HEK293T (cell line): ENCODE results near the gene MGAT4A.
"Not testable (repeated sequence)": the region's sequence is repeated elsewhere in the genome, so short reads cannot be mapped to it uniquely, and the experiment has no call there.

Experiments used
- CTCF ChIA-PET: fragments of 350-600 bp; formaldehyde crosslinking; extraction: SDS; loops from one replicate; lab custom pipeline; 2021; ENCODE audit warnings: antibody characterized with exemption, inconsistent platforms; lab: Yijun Ruan, JAX
- POLR2A ChIA-PET: fragments of 350-600 bp; formaldehyde crosslinking; extraction: SDS; loops from one replicate; lab custom pipeline; 2020; ENCODE audit warnings: antibody characterized with exemption, inconsistent platforms; lab: Yijun Ruan, JAX
- DNase-seq: peaks from one replicate; pipeline ENCODE4 v3.0.0; 2012; ENCODE audit warnings: mixed read lengths; ENCODE audit errors: extremely low spot score
- ARNT ChIP-seq: fragments of 450-650 bp; IDR thresholded peaks from 2 replicates; pipeline ENCODE4 v1.6.1; 2017; ENCODE audit warnings: mild to moderate bottlenecking
- BHLHE40 ChIP-seq: fragments of 450-650 bp; IDR thresholded peaks from 2 replicates; pipeline ENCODE4 v1.6.1; 2016; ENCODE audit warnings: mild to moderate bottlenecking, moderate library complexity, borderline replicate concordance
- CTBP1 ChIP-seq: fragments of 450-650 bp; IDR thresholded peaks from 2 replicates; pipeline ENCODE4 v1.6.1; 2016; ENCODE audit warnings: borderline replicate concordance
- ELF4 ChIP-seq: fragments of 450-650 bp; IDR thresholded peaks from 2 replicates; pipeline ENCODE4 v1.6.1; 2017; ENCODE audit warnings: antibody characterized with exemption
- FOXA1 ChIP-seq: fragments of 450-650 bp; IDR thresholded peaks from 2 replicates; pipeline ENCODE4 v1.6.1; 2016; ENCODE audit warnings: mild to moderate bottlenecking
- FOXK2 ChIP-seq: fragments of 450-650 bp; IDR thresholded peaks from 2 replicates; pipeline ENCODE4 v1.6.1; 2016; ENCODE audit warnings: mild to moderate bottlenecking
- FOXM1 ChIP-seq: fragments of 450-650 bp; IDR thresholded peaks from 2 replicates; pipeline ENCODE4 v1.6.1; 2017; ENCODE audit warnings: mild to moderate bottlenecking, borderline replicate concordance
- HDGF ChIP-seq: fragments of 450-650 bp; IDR thresholded peaks from 2 replicates; pipeline ENCODE4 v1.6.1; 2017; ENCODE audit warnings: antibody characterized with exemption, borderline replicate concordance
- L3MBTL2 ChIP-seq: fragments of 450-650 bp; conservative IDR thresholded peaks from 2 replicates; pipeline ENCODE4 v1.6.1; 2016; ENCODE audit warnings: mild to moderate bottlenecking
- LEF1 ChIP-seq: fragments of 450-650 bp; IDR thresholded peaks from 2 replicates; pipeline ENCODE4 v1.6.1; 2017; ENCODE audit warnings: mild to moderate bottlenecking, borderline replicate concordance
- NFRKB ChIP-seq: fragments of 450-650 bp; IDR thresholded peaks from 2 replicates; pipeline ENCODE4 v1.6.1; 2016; ENCODE audit warnings: mild to moderate bottlenecking, moderate library complexity
- SP1 ChIP-seq: fragments of 450-650 bp; IDR thresholded peaks from 2 replicates; pipeline ENCODE4 v1.6.1; 2017
- SUZ12 ChIP-seq: fragments of 450-650 bp; IDR thresholded peaks from 2 replicates; pipeline ENCODE4 v1.6.1; 2016; ENCODE audit warnings: mild to moderate bottlenecking
- TARDBP ChIP-seq: fragments of 450-650 bp; IDR thresholded peaks from 2 replicates; pipeline ENCODE4 v1.6.1; 2016
- ZNF384 ChIP-seq: fragments of 450-650 bp; IDR thresholded peaks from 2 replicates; pipeline ENCODE4 v1.6.1; 2016
- TF ChIP-seq, protein P1 (sequence below): fragments of 450-650 bp; IDR thresholded peaks from 2 replicates; pipeline ENCODE4 v1.6.1; 2016

Gene MGAT4A

DNA sequence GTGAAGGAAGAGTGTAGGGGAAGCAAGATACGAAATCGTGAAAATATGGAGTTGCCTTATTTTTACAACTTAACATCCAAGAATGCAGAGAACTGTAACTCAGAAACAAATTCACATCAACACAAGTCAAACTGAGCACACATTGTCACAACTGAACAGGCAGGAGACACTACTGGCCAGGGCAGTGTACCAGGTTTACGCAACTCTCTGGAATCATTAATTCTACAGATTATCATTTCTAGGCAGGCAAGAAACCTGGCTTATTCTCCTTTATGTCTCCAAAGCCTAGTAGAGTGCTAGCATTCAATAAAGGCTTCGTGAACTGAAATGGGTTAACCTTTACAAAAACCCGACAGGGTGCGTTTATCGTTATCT is 123.2 kb downstream of the MGAT4A start:
- TF ChIP-seq SUZ12 (no peak), L3MBTL2 (no peak)
- DNase-seq = no peak
- ChIA-PET POLR2A (no interaction called here), CTCF (interaction anchor here (0.5 kb wide), 1 partner anchor 38 kb away, joined by 3 read pairs; no protein-coding TSS in a partner anchor)

DNA sequence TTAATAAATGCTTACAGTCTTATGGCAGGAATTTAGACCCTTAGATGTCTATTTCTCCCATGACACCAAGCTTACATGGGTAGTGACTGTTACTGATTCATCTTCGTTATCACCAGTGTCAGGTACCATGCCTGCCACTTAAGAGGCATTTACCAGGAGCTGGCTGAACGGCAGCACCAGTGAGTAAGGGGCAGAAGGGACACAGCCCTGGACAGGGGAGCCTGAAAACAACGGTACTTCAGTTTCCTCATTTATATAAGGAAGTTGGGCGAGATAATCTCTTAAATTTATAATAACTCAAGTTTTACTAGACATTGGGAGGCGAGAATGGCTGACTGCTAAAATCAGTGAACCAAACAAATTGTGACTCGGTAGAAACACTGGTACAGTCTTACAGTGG is 123.8 kb downstream of the MGAT4A start:
- POLR2A ChIA-PET = interaction anchor here (1.1 kb wide), 1 partner anchor 40 kb away, joined by 3 read pairs; no protein-coding TSS in a partner anchor
- no peak for DNase-seq
- CTCF ChIA-PET = interaction anchor here (0.6 kb wide), 1 partner anchor 166 kb away, joined by 3 read pairs; no protein-coding TSS in a partner anchor
- TF ChIP-seq, protein P1, sequence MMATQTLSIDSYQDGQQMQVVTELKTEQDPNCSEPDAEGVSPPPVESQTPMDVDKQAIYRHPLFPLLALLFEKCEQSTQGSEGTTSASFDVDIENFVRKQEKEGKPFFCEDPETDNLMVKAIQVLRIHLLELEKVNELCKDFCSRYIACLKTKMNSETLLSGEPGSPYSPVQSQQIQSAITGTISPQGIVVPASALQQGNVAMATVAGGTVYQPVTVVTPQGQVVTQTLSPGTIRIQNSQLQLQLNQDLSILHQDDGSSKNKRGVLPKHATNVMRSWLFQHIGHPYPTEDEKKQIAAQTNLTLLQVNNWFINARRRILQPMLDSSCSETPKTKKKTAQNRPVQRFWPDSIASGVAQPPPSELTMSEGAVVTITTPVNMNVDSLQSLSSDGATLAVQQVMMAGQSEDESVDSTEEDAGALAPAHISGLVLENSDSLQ = no peak
- TF ChIP-seq SP1 = no peak
- no peak for TF ChIP-seq FOXK2
- no peak for TF ChIP-seq SUZ12
- TF ChIP-seq HDGF = no peak
- no peak for TF ChIP-seq FOXM1
- no peak for TF ChIP-seq LEF1
- TF ChIP-seq ARNT = no peak
- TF ChIP-seq L3MBTL2 = no peak
- TF ChIP-seq CTBP1 = no peak
- no peak for TF ChIP-seq TARDBP
- TF ChIP-seq ZNF384 = no peak
- TF ChIP-seq FOXA1 = no peak
- TF ChIP-seq ELF4 = no peak
- TF ChIP-seq NFRKB = no peak
- no peak for TF ChIP-seq BHLHE40

DNA sequence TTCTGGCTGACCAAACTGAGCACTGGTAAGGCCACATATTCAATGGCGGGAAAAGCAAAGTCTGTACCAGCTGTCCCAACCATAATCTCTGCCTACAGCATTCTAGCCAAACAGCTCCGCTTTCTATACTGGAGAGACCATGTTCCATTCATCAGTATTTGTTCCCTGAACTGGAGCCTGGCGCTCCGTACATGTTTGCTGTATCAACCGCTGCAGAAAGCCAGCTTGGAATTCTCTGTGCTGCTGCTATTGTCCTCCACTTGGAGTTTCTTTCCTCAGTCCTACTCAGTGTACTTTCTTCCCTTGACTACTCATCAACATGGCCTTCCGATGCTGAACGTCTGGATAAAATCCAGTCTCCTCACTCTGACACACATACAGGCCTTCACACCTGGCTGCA is 124.5 kb downstream of the MGAT4A start:
- CTCF ChIA-PET = interaction anchor here (0.6 kb wide), 1 partner anchor 731 kb away, joined by 3 read pairs; the partner anchor contains the start of gene EIF5B
- POLR2A ChIA-PET = interaction anchor here (1.1 kb wide), 1 partner anchor 39 kb away, joined by 3 read pairs; no protein-coding TSS in a partner anchor
- no peak for TF ChIP-seq TARDBP
- no peak for TF ChIP-seq FOXA1
- TF ChIP-seq NFRKB = no peak
- no peak for TF ChIP-seq ARNT
- no peak for TF ChIP-seq HDGF
- no peak for TF ChIP-seq FOXM1

DNA sequence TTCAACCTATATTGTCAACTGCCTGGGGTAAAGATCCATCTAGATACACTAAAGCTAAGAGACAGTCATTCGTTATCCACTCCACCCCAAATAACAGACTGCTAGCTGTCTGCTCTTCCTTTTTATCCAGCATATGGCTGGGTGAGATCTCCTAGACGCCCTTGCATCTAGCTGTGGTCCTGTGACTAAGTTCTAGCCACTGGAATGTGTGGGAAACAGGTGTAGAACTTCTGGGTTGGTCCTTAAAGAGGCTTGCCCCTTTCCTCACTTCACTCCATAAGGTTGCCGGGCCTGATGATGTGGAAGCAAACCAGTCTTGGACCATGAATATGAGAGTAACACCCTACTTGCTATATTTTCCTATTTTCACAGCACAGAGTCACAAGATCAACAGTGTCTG is 125.9 kb downstream of the MGAT4A start:
- no peak for TF ChIP-seq FOXA1
- no peak for TF ChIP-seq LEF1
- no peak for TF ChIP-seq ZNF384
- no peak for TF ChIP-seq SP1
- no peak for TF ChIP-seq CTBP1
- TF ChIP-seq, protein P1 = no peak
- TF ChIP-seq ELF4 = no peak
- no peak for TF ChIP-seq NFRKB
- no peak for TF ChIP-seq FOXM1
- no peak for TF ChIP-seq ARNT
- TF ChIP-seq HDGF = no peak
- ChIA-PET POLR2A (no interaction called here), CTCF (no interaction called here)
- no peak for DNase-seq

More for the DNA sequence above, 124.5 kb downstream of the MGAT4A start:
- DNase-seq = no peak

DNA sequence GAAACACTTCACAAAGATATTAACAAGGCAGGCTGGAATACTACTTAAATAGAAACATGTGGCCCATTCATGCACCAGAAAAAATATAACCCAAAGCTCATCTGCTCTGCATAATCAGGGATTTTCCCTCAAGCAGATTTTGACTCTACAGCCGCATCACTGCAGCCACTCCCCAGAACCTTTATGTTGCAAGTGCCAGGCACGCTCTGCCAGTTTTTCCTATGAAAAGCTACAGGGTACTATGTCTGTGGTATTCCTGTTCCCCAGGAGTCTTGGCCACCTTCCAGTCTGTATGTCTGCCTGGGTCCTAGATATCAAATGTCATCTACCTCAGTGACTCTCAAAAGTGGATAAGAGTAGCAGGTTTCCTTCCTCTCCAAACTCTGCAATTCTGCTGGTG is 126.4 kb downstream of the MGAT4A start:
- DNase-seq = no peak
- TF ChIP-seq SP1 = no peak
- no peak for TF ChIP-seq ELF4
- ChIA-PET POLR2A (no interaction called here), CTCF (interaction anchor here (0.6 kb wide), 1 partner anchor 556 kb away, joined by 3 read pairs; no protein-coding TSS in a partner anchor)

DNA sequence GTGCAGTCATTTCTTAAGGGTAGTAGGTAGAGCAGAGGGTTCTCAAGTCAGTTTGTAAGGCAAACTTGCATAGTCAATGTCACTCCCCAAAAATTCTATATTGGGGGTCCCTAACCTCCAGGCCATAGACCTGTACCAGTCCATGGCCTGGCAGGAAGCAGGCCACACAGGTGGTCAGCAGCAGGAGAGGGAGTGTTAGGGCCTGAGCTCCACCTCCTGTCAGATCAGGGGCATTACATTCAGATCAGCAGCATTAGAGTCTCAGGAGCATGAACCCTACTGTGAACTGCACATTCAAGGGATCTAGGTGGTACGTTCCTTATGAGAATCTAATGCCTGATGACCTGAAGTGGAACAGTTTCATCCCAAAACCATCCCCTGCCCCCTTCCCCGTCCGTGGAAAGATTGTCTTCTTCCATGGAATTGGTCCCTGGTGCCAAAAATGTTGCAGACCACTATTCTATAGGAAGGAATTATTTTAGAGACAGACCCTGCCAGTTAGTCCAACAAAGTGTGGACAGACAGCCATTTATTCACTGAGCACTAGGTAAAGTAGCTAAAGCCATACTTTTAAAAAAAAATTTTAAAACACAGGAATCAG is 129.3 kb downstream of the MGAT4A start:
- ChIA-PET POLR2A (no interaction called here), CTCF (interaction anchor here (0.6 to 1.0 kb wide), 5 partner anchors 34 to 219 kb away, joined by 3 to 4 read pairs (median 3); no protein-coding TSS in a partner anchor)
- DNase-seq = peak; percentile 48
- TF ChIP-seq L3MBTL2 (no peak), SP1 (no peak), ELF4 (no peak), HDGF (no peak), FOXA1 (no peak)

DNA sequence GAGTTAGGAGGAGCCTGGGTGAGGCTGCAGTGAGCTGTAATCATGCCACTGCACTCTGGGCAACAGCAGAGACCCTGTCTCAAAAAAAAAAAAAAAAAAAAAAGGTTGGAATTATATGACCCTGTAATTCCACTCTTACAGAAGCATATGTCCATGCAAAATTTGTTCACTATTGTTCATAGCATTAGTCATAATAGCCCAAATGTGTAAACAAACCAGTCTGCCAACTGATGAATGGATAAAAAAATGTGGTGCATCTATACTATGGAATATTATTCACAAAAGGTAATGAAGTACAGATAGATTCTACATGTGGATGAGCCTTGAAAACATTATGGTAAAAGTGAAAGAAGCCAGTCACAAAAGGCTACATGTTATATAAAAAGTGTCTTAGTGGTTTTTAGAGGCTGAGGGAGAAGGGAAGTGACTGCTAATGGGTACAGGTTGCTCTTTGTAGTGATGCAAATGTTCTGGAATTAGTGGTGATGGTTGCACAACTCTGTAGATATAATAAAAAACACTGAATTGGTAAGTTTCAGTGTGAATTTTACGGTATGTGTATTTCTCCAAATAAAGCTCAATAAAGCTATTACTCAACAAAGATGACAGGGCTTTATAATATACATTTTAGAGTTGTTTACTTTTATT is 132.0 kb downstream of the MGAT4A start:
- ChIA-PET POLR2A (no interaction called here), CTCF (no interaction called here)
- DNase-seq = no peak
- TF ChIP-seq HDGF (no peak), SP1 (no peak), ELF4 (no peak), BHLHE40 (no peak), SUZ12 (no peak), ARNT (no peak), TARDBP (no peak), FOXM1 (no peak), FOXA1 (no peak), CTBP1 (no peak), ZNF384 (no peak), L3MBTL2 (no peak), FOXK2 (no peak), NFRKB (no peak), LEF1 (no peak)
- TF ChIP-seq, protein P1 = no peak

DNA sequence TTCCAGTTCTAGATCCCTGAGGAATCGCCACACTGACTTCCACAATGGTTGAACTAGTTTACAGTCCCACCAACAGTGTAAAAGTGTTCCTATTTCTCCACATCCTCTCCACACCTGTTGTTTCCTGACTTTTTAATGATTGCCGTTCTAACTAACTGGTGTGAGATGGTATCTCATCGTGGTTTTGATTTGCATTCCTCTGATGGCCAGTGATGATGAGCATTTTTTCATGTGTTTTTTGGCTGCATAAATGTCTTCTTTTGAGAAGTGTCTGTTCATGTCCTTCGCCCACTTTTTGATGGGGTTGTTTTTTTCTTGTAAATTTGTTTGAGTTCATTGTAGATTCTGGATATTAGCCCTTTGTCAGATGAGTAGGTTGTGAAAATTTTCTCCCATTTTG is 136.3 kb downstream of the MGAT4A start:
- POLR2A ChIA-PET, CTCF ChIA-PET, DNase-seq: not testable (repeated sequence)
